GM10266 (cell line): Measurements from ENCODE around the gene CDC23.
"Not testable (repeated sequence)": the region's sequence is repeated elsewhere in the genome, so short reads cannot be mapped to it uniquely, and the experiment has no call there.

Experiments used
- DNase-seq: peaks from one replicate; pipeline ENCODE4 v3.0.0; 2012; ENCODE audit errors: extremely low spot score
- TF ChIP-seq, protein P1 (sequence below): IDR thresholded peaks from 2 replicates; pipeline ENCODE4 v1.5.1; 2012; ENCODE audit warnings: mild to moderate bottlenecking, low read depth; ENCODE audit not compliant: control insufficient read depth, insufficient read depth; ENCODE audit errors: missing control alignments

Gene CDC23

DNA sequence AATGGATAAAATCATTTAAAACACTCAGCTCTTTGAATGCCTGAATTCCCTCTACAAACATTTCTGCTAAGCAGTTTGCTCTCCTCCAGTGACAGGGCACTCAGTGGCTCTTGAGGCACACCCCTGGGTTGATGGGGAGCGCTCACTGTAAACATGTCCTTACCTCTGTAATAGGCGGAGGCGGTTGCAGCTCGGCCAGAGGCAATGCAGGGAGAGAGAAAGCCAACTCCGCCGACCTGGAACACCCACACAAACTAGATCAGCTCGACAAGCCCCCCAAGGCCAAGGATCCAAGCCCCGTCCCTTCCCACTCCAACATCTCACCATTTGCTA lies 329 bp downstream of the CDC23 start:
- TF ChIP-seq, protein P1, sequence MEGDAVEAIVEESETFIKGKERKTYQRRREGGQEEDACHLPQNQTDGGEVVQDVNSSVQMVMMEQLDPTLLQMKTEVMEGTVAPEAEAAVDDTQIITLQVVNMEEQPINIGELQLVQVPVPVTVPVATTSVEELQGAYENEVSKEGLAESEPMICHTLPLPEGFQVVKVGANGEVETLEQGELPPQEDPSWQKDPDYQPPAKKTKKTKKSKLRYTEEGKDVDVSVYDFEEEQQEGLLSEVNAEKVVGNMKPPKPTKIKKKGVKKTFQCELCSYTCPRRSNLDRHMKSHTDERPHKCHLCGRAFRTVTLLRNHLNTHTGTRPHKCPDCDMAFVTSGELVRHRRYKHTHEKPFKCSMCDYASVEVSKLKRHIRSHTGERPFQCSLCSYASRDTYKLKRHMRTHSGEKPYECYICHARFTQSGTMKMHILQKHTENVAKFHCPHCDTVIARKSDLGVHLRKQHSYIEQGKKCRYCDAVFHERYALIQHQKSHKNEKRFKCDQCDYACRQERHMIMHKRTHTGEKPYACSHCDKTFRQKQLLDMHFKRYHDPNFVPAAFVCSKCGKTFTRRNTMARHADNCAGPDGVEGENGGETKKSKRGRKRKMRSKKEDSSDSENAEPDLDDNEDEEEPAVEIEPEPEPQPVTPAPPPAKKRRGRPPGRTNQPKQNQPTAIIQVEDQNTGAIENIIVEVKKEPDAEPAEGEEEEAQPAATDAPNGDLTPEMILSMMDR = no peak
- no peak for DNase-seq

DNA sequence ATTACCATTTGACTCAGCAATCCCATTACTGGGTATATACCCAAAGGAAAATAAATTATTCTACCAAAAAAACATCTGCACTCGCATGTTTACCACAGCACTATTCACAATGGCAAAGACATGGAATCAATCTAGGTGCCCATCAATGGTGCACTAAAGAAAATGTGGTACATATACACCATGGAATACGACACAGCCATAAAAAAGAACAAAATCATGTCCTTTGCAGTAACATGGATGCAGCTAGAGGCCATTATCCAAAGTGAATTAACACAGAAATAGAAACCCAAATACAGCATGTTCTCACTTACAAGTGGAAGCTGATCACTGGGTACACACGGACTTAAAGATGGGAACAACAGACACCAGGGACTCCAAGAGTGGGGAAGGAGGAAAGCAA lies 2.1 kb downstream of the CDC23 start:
- TF ChIP-seq, protein P1 = no peak
- DNase-seq = no peak

DNA sequence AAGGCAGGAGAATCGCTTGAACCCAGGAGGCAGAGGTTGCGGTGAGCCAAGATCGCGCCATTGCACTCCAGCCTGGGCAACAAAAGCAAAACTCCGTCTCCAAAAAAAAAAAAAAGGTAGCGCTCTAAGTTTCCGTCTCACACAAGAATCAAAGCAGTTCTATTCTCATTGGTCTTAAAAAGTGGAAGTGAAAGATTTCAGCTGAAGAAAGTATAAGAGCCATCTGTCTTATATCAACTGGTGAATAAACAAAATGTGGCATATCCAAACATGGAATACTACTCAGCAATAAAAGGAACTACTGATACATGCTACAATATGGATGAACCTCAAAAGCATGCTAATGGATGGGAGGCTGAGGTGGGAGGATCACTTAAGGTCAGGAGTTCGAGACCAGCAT lies 19.3 kb downstream of the CDC23 start:
- not testable (repeated sequence) for DNase-seq

- DNase-seq = no peak
Measured at GRCh38 chr5:138192826-138193225, 20.3 kb downstream of the CDC23 start.

GRCh38 chr5:138188626-138189025 lies 24.5 kb downstream of the CDC23 start:
- TF ChIP-seq, protein P1 = no peak
- no peak for DNase-seq

More at GRCh38 chr5:138192826-138193225, 20.3 kb downstream of the CDC23 start:
- TF ChIP-seq, protein P1 = no peak

GRCh38 chr5:138186002-138186447 lies 27.1 kb downstream of the CDC23 start:
- TF ChIP-seq, protein P1 = no peak
- no peak for DNase-seq

DNA sequence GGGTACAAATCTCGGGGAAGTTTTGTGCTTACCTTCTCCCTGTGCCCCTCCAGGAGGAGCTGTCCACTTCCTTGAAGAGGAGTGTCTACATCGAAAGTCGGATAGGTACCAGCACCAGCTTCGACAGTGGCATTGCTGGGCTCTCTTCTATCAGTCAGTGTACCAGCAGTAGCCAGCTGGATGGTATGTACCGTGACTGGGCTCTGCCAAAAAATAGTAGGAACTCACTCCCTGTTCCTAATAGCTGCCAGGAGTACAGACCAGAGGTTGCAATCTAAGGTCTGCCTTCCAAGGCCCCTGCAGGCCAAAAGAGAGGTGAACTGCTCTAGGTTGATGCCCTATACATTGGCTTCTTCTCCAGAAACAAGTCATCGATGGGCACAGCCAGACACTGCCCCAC lies 30.3 kb downstream of the CDC23 start:
- no peak for DNase-seq
- TF ChIP-seq, protein P1 = no peak

- TF ChIP-seq, protein P1 = no peak
Measured at GRCh38 chr5:138180841-138181240, 32.3 kb downstream of the CDC23 start.

More at GRCh38 chr5:138180841-138181240, 32.3 kb downstream of the CDC23 start:
- DNase-seq = no peak
